Keratinocyte (primary cell): ENCODE data around the gene PLAAT1. TPM values are rescaled to one million over a fixed set of nuclear protein-coding genes. Genes with fewer than 3 reads are reported as not detected.

Experiments used
- DNase-seq: peaks from one replicate; pipeline ENCODE4 v3.0.0-alpha.2; 2011; ENCODE audit warnings: low read depth, missing footprints, low spot score
- FAIRE-seq: peaks from 2 replicates; lab custom pipeline; 2011; peaks lifted over from hg19 to GRCh38; lab: Jason Lieb, UNC
- H2AFZ ChIP-seq: 2 replicates; pipeline ENCODE4 v1.6.0; 2012; ENCODE audit warnings: low read length, control low read depth, inconsistent platforms; ENCODE audit not compliant: control insufficient read depth
- H3K27ac ChIP-seq: 2 replicates; pipeline ENCODE4 v1.5.1; 2011; ENCODE audit warnings: low read length; ENCODE audit not compliant: control insufficient read depth, insufficient read depth
- H3K27me3 ChIP-seq: 3 replicates; pipeline ENCODE4 v1.6.0; 2011; ENCODE audit warnings: low read length; ENCODE audit not compliant: control insufficient read depth, insufficient read depth; ENCODE audit errors: extremely low read depth
- H3K36me3 ChIP-seq, 2 experiments: 2 replicates in 1 of 2; 3 replicates in 1 of 2; pipeline ENCODE4 v1.5.1; 2011; ENCODE audit warnings: low read length in 2 of 2, mild to moderate bottlenecking in 1 of 2; ENCODE audit not compliant: control insufficient read depth in 2 of 2, insufficient read depth in 2 of 2; ENCODE audit errors: extremely low read depth in 1 of 2
- H3K4me1 ChIP-seq: 3 replicates; pipeline ENCODE4 v1.5.1; 2011; ENCODE audit warnings: low read length; ENCODE audit not compliant: control insufficient read depth, insufficient read depth; ENCODE audit errors: extremely low read depth
- H3K4me2 ChIP-seq: 3 replicates; pipeline ENCODE4 v1.6.0; 2011; ENCODE audit warnings: low read depth, low read length; ENCODE audit not compliant: control insufficient read depth, insufficient read depth; ENCODE audit errors: extremely low read depth
- H3K4me3 ChIP-seq, 3 experiments: fragments of 200-600 bp in 1 of 3; sonication (generic) in 1 of 3; 2 replicates in 2 of 3; 3 replicates in 1 of 3; pipeline ENCODE4 v1.5.1; 2011 to 2016; ENCODE audit warnings: low read length in 3 of 3, mild to moderate bottlenecking in 3 of 3, control low read depth in 2 of 3, inconsistent platforms in 1 of 3, low read depth in 1 of 3, mixed read lengths in 1 of 3, mixed run types in 1 of 3, moderate library complexity in 1 of 3; ENCODE audit not compliant: control insufficient read depth in 2 of 3, insufficient read depth in 2 of 3; ENCODE audit errors: extremely low read depth in 1 of 3
- H3K79me2 ChIP-seq: 2 replicates; pipeline ENCODE4 v1.6.0; 2012; ENCODE audit warnings: low read length; ENCODE audit not compliant: control insufficient read depth, insufficient read depth
- H3K9ac ChIP-seq: 3 replicates; pipeline ENCODE4 v1.6.0; 2011; ENCODE audit warnings: low read length; ENCODE audit not compliant: control insufficient read depth, insufficient read depth; ENCODE audit errors: extremely low read depth
- H3K9me1 ChIP-seq: 3 replicates; pipeline ENCODE4 v1.6.0; 2011; ENCODE audit warnings: low read length; ENCODE audit not compliant: control insufficient read depth, insufficient read depth; ENCODE audit errors: extremely low read depth
- H3K9me3 ChIP-seq: 2 replicates; pipeline ENCODE4 v1.5.1; 2012; ENCODE audit warnings: low read depth, low read length; ENCODE audit not compliant: control insufficient read depth
- H4K20me1 ChIP-seq: 3 replicates; pipeline ENCODE4 v1.6.0; 2011; ENCODE audit warnings: low read length; ENCODE audit not compliant: control insufficient read depth, insufficient read depth; ENCODE audit errors: extremely low read depth
- EZH2 ChIP-seq: IDR thresholded peaks from one replicate; pipeline ENCODE4 v1.6.1; 2012; ENCODE audit warnings: inconsistent platforms, mild to moderate bottlenecking, low read length, moderate library complexity
- dilution Hi-C: fragments of 300-500 bp; cut with MboI; formaldehyde crosslinking; loops from one replicate; pipeline ENCODE4 v1.7.0; 2020; ENCODE audit warnings: low sequenced_read_pairs; ENCODE audit not compliant: extremely low pct_ligation_motif_present
- polyA plus RNA-seq, 5 experiments: library from polyadenylated mRNA; depleted of rRNA in 3 of 5; stranded (reverse) in 3 of 5; stranded (forward) in 1 of 5; unstranded in 1 of 5; fragments of >200 nt; gene quantifications; 1 replicate in 1 of 5; 2 replicates in 3 of 5; 3 replicates in 1 of 5; pipeline versions ENCODE4 v1.2.1 to v1.2.3, GENCODE V29; 2011 to 2012; ENCODE audit warnings: missing spikeins in 2 of 5, low read depth in 1 of 5, low replicate concordance in 1 of 5
- TF ChIP-seq, protein P1 (sequence below), 3 experiments: IDR thresholded peaks in 1 of 3; conservative IDR thresholded peaks in 1 of 3; optimal IDR thresholded peaks in 1 of 3; 2 replicates in 2 of 3; 3 replicates in 1 of 3; pipeline versions ENCODE3 to v1.5.1; 2011; ENCODE audit warnings: low read length in 3 of 3, mild to moderate bottlenecking in 3 of 3, moderate library complexity in 2 of 3, control low read depth in 1 of 3, inconsistent platforms in 1 of 3; ENCODE audit not compliant: insufficient read depth in 2 of 3; ENCODE audit errors: extremely low read depth in 1 of 3

The PLAAT1 gene
- polyA plus RNA-seq, 1 donor (not counting 4 experiments of a cell fraction or from before 2014, with no cell fraction given): 0.55 TPM

DNA sequence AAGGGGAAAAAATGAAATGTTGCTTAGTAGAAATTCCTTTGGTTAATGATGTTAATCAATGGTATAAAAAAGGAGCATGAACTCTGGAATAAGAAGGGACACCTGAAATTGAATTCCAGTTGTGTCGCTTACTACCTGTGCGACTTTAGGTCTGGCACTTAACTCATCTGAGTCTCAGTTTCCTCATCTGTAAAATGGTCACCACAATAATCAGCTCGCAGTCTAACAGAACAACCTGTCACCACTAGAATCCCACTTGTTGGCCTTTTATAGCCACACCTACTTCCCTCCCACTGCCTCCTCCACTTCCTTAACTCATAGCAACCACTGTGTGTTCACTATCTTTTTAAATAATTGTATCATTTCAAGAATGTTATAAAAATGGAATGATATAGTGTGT is 2.5 kb downstream of the PLAAT1 start:
- Histone ChIP-seq H3K4me3 (no peak overlapping the region), H3K27me3 (peaks cover 9% of the 10 kb centered on the region), H3K4me1 (peaks cover 5% of the 10 kb centered on the region), H3K36me3 (no peaks in the 10 kb centered on the region), H2AFZ (no peak overlapping the region), H3K9me1 (no peaks in the 10 kb centered on the region), H3K4me2 (no peak overlapping the region), H3K9me3 (no peaks in the 10 kb centered on the region), H3K9ac (no peak overlapping the region), H3K79me2 (no peaks in the 10 kb centered on the region), H4K20me1 (no peaks in the 10 kb centered on the region), H3K27ac (no peak overlapping the region)
- FAIRE-seq (no peak), DNase-seq (no peak)
- dilution Hi-C loops: no loop called here
- TF ChIP-seq EZH2: no peak
- TF ChIP-seq, protein P1, sequence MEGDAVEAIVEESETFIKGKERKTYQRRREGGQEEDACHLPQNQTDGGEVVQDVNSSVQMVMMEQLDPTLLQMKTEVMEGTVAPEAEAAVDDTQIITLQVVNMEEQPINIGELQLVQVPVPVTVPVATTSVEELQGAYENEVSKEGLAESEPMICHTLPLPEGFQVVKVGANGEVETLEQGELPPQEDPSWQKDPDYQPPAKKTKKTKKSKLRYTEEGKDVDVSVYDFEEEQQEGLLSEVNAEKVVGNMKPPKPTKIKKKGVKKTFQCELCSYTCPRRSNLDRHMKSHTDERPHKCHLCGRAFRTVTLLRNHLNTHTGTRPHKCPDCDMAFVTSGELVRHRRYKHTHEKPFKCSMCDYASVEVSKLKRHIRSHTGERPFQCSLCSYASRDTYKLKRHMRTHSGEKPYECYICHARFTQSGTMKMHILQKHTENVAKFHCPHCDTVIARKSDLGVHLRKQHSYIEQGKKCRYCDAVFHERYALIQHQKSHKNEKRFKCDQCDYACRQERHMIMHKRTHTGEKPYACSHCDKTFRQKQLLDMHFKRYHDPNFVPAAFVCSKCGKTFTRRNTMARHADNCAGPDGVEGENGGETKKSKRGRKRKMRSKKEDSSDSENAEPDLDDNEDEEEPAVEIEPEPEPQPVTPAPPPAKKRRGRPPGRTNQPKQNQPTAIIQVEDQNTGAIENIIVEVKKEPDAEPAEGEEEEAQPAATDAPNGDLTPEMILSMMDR (optimal IDR thresholded peaks at IDR 0.05 in 1 of 3, IDR thresholded peaks at IDR 0.05 in 1 of 3, conservative IDR thresholded peaks at IDR 0.05 in 1 of 3; ENCODE audit: extremely low read depth in 1 of 3, insufficient read depth in 2 of 3, low read length in 3 of 3): no peak

DNA sequence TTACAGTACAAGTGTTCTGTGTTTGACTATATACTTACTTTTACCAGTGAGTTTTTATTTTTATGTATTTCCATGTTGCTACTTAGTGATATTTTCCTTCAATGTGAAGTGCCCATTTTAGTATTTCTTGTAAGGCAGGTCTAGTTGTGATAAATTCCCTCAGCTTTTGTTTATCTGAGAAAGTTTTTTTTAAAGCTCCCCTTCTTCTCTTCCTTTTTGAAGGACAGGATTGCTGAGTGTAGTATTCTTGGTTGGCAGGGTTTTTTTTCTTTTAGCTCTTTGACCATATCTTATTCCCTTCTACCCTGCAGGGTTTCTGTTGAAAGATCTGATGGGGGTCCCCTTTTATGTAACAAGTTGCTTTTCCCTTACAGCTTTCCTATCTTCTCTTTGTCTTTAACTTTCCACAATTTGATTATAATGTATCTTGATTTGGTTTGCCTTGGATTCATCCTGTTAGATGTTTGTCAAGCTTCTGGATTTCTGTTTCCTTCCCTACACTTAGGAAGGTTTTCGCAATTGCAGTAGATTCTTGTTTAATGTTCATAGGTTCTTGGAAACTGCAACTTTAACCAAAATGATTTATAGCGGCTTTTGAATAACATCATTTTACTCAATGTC is 7.9 kb downstream of the PLAAT1 start:
- Histone ChIP-seq H3K9me3 (no peaks in the 10 kb centered on the region), H3K9me1 (no peaks in the 10 kb centered on the region), H3K79me2 (no peaks in the 10 kb centered on the region), H4K20me1 (no peaks in the 10 kb centered on the region), H3K27ac (no peak overlapping the region), H3K4me2 (no peak overlapping the region), H3K9ac (no peak overlapping the region), H3K36me3 (no peaks in the 10 kb centered on the region), H3K27me3 (no peaks in the 10 kb centered on the region), H2AFZ (no peak overlapping the region), H3K4me1 (no peaks in the 10 kb centered on the region), H3K4me3 (no peak overlapping the region)
- FAIRE-seq: no peak
- TF ChIP-seq, protein P1 (optimal IDR thresholded peaks at IDR 0.05 in 1 of 3, IDR thresholded peaks at IDR 0.05 in 1 of 3, conservative IDR thresholded peaks at IDR 0.05 in 1 of 3; ENCODE audit: extremely low read depth in 1 of 3, insufficient read depth in 2 of 3, low read length in 3 of 3): no peak
- TF ChIP-seq EZH2: no peak
- dilution Hi-C loops: no loop called here
- no peak for DNase-seq
